ENCODE measurements around the gene ZSCAN30. TPM values are rescaled to one million over a fixed set of nuclear protein-coding genes. Genes with fewer than 3 reads are reported as not detected.
"Not testable (repeated sequence)": the region's sequence is repeated elsewhere in the genome, so short reads cannot be mapped to it uniquely, and the experiment has no call there.

The ZSCAN30 gene
- total and polyA plus RNA-seq, 9 donors = 14.7 to 37.3 (median 20.1) TPM

DNA sequence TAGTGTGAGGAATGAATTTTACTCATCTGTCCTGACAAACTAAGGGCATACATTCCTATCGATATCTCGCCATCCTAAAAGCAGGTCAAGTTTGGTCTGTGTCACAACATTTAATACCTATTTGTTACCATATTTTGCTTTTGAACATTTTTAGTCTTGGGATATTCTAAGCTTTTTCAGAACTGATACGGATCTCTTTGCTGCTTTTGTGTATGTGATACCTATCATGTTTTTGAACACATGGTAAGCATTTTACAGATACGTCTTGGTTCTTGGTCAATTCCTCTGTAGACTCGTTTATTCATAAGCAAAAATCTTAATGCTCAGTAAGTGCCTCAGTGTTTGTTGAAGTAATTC lies 48.6 kb downstream of the ZSCAN30 start:
- H3K9me3 ChIP-seq (replicated peaks; ENCODE audit: control insufficient read depth, low read depth, low read length) = no peaks in the 10 kb centered on the region
- DNase-seq = peak; percentile 41
- H3K4me1 ChIP-seq (ENCODE audit: control insufficient read depth, insufficient read depth, low read length) = peaks cover 5% of the 10 kb centered on the region
- no CpG with 5 or more reads among the region's 5 CpGs for WGBS (ENCODE audit: insufficient coverage)
- H3K27me3 ChIP-seq (ENCODE audit: control insufficient read depth, insufficient read depth, low read length) = no peaks in the 10 kb centered on the region
- peak overlapping the region; percentile 92 for H3K4me3 ChIP-seq (ENCODE audit: low read length)
- peak overlapping the region; percentile 98 for H3K27ac ChIP-seq (ENCODE audit: low read length)
- H3K36me3 ChIP-seq (ENCODE audit: control insufficient read depth, insufficient read depth, low read length) = peaks cover 31% of the 10 kb centered on the region

GRCh38 chr18:35240664-35241447 lies 49.2 kb downstream of the ZSCAN30 start, which contains the start of gene ZNF397:
Gene ZNF397 (plus strand): TSS chr18:35241034. CDS start chr18:35242471, 1,437 bp downstream.
- Histone ChIP-seq H3K27me3 (ENCODE audit: control insufficient read depth, insufficient read depth, low read length) (no peaks in the 10 kb centered on the region), H3K4me3 (ENCODE audit: low read length) (peak within 1 kb of the TSS; percentile 92), H3K27ac (ENCODE audit: low read length) (peak within 1 kb of the TSS; percentile 98), H3K36me3 (ENCODE audit: control insufficient read depth, insufficient read depth, low read length) (peaks cover 26% of the 10 kb centered on the region), H3K9me3 (replicated peaks; ENCODE audit: control insufficient read depth, low read depth, low read length) (no peaks in the 10 kb centered on the region), H3K4me1 (ENCODE audit: control insufficient read depth, insufficient read depth, low read length) (peaks cover 5% of the 10 kb centered on the region)
- DNase-seq = peak; percentile 99
- 1% methylated on average over 56 of the region's 60 CpGs for WGBS (ENCODE audit: insufficient coverage)

DNA sequence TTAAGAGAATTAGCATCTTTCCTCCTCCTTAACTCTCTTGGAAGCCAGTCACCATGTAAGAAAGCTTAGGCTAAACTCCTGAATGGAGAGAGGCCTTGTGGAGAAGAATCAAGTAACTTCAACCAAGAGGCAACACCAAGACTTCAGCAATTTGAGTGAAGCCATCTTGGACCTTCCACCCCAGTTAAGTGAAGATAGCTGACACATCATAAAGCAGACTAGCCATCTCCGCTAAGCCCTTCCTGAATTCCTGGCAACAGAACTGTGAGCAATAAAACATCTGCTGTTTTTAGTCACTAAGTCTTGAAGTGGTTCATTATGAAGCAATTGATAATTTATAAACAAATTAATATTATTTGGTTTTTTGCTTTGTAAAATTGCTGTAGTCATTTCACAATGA lies 50.7 kb downstream of the ZSCAN30 start:
- Histone ChIP-seq H3K4me1 (ENCODE audit: control insufficient read depth, insufficient read depth, low read length) (peaks cover 5% of the 10 kb centered on the region), H3K4me3 (ENCODE audit: low read length) (no peak overlapping the region), H3K9me3 (replicated peaks; ENCODE audit: control insufficient read depth, low read depth, low read length) (no peaks in the 10 kb centered on the region), H3K27ac (ENCODE audit: low read length) (no peak overlapping the region), H3K36me3 (ENCODE audit: control insufficient read depth, insufficient read depth, low read length) (peaks cover 17% of the 10 kb centered on the region), H3K27me3 (ENCODE audit: control insufficient read depth, insufficient read depth, low read length) (no peaks in the 10 kb centered on the region)
- no peak for DNase-seq
- WGBS (ENCODE audit: insufficient coverage) = no CpG with 5 or more reads among the region's 1 CpG

DNA sequence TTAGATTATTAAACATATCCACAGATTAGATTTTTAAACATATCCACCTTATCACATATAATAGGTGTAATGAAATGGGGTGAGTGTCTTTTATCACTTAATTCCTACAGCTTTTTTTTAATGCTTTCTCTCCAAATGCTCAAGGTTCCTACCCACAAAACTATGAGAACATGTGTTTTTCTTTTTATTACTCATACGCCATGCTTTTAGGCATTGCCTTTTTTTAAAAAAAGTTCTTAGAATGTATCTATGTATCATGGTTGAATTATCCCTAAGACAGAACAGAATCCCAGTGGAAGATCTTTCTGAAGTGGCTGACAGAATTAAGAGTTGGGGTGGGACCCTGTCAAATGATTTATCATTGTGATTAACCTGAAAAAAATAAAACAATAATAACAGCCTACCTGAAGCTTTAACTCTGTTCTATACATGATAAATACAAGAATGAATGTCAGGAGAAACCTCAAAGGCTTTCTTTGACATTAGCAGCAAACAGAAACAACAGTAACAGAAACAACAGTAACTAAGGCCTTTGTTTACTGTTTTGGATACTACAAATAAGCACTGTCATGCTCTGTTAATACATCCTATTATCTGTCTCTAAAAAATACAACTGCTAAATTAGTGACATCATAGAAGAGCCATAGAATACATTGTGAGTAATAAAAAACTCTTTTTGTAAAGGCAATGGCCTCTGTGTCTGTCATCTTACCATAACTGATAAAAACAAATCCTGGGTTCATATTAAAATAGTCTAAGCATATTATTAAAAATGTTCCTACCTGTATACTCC lies 53.3 kb downstream of the ZSCAN30 start:
- Histone ChIP-seq H3K27ac (ENCODE audit: low read length) (no peak overlapping the region), H3K4me3 (ENCODE audit: low read length) (no peak overlapping the region), H3K4me1 (ENCODE audit: control insufficient read depth, insufficient read depth, low read length) (peaks cover 2% of the 10 kb centered on the region), H3K27me3 (ENCODE audit: control insufficient read depth, insufficient read depth, low read length) (no peaks in the 10 kb centered on the region), H3K9me3 (replicated peaks; ENCODE audit: control insufficient read depth, low read depth, low read length) (no peaks in the 10 kb centered on the region), H3K36me3 (ENCODE audit: control insufficient read depth, insufficient read depth, low read length) (no peaks in the 10 kb centered on the region)
- no peak for DNase-seq
- WGBS (ENCODE audit: insufficient coverage) = no CpG with 5 or more reads among the region's 1 CpG

- no peak overlapping the region for H3K4me3 ChIP-seq (ENCODE audit: low read length)
- no peaks in the 10 kb centered on the region for H3K27me3 ChIP-seq (ENCODE audit: control insufficient read depth, insufficient read depth, low read length)
- no peak overlapping the region for H3K27ac ChIP-seq (ENCODE audit: low read length)
- no peaks in the 10 kb centered on the region for H3K9me3 ChIP-seq (replicated peaks; ENCODE audit: control insufficient read depth, low read depth, low read length)
- 0% methylated on average over 2 of the region's 6 CpGs for WGBS (ENCODE audit: insufficient coverage)
- no peaks in the 10 kb centered on the region for H3K36me3 ChIP-seq (ENCODE audit: control insufficient read depth, insufficient read depth, low read length)
- no peaks in the 10 kb centered on the region for H3K4me1 ChIP-seq (ENCODE audit: control insufficient read depth, insufficient read depth, low read length)
- peak; percentile 80 for DNase-seq
These were observed 59.0 kb downstream of the ZSCAN30 start for GRCh38 chr18:35231052-35231451.

- WGBS (ENCODE audit: insufficient coverage) = no CpG with 5 or more reads among the region's 1 CpG
- Histone ChIP-seq H3K27ac (ENCODE audit: low read length) (no peak overlapping the region), H3K9me3 (replicated peaks; ENCODE audit: control insufficient read depth, low read depth, low read length) (no peaks in the 10 kb centered on the region), H3K4me3 (ENCODE audit: low read length) (no peak overlapping the region), H3K27me3 (ENCODE audit: control insufficient read depth, insufficient read depth, low read length) (no peaks in the 10 kb centered on the region), H3K4me1 (ENCODE audit: control insufficient read depth, insufficient read depth, low read length) (no peaks in the 10 kb centered on the region), H3K36me3 (ENCODE audit: control insufficient read depth, insufficient read depth, low read length) (no peaks in the 10 kb centered on the region)
- peak; percentile 9 for DNase-seq
These were observed 62.8 kb downstream of the ZSCAN30 start for GRCh38 chr18:35227254-35227653.

DNA sequence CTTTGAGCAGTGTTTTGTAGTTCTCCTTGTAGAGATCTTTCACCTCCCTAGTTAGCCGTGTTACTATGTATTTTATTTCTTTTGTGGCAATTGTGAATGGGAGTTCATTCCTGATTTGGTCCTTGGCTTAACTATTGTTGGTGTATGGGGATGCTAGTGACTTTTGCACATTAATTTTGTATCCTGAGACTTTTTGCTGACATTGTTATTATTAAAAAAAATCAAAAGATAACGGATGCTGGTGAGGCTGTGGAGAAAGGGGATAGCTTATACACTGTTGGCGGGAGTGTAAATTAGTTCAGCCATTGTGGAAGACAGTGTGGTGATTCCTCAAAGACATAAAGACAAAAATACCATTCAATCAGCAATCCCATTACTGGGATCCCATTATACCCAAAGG lies 66.2 kb downstream of the ZSCAN30 start:
- no peak for DNase-seq
- Histone ChIP-seq H3K4me3 (ENCODE audit: low read length) (no peak overlapping the region), H3K4me1 (ENCODE audit: control insufficient read depth, insufficient read depth, low read length) (no peaks in the 10 kb centered on the region), H3K27me3 (ENCODE audit: control insufficient read depth, insufficient read depth, low read length) (no peaks in the 10 kb centered on the region), H3K36me3 (ENCODE audit: control insufficient read depth, insufficient read depth, low read length) (no peaks in the 10 kb centered on the region), H3K9me3 (replicated peaks; ENCODE audit: control insufficient read depth, low read depth, low read length) (no peaks in the 10 kb centered on the region), H3K27ac (ENCODE audit: low read length) (no peak overlapping the region)
- no CpG with 5 or more reads among the region's 3 CpGs for WGBS (ENCODE audit: insufficient coverage)

GRCh38 chr18:35220424-35220823 lies 69.6 kb downstream of the ZSCAN30 start:
- H3K27ac ChIP-seq (ENCODE audit: low read length) = no peak overlapping the region
- 65% methylated on average over 6 of the region's 6 CpGs for WGBS (ENCODE audit: insufficient coverage)
- no peak for DNase-seq

DNA sequence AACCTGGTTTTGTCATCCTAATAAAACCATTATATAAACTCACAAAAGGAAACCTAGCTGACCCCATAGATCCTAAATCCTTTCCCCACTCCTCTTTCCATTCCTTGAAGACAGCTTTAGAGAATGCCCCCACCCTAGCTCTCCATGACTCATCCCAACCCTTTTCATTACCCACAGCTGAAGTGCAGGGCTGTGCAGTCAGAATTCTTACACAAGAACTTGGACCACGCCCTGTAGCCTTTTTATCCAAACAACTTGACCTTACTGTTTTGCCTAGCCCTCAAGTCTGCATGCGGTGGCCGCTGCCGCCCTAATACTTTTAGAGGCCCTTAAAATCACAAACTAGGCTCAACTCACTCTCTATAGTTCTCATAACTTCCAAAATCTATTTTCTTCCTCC lies 70.7 kb downstream of the ZSCAN30 start:
- not testable (repeated sequence) for H3K27me3 ChIP-seq (ENCODE audit: control insufficient read depth, insufficient read depth, low read length); H3K36me3 ChIP-seq (ENCODE audit: control insufficient read depth, insufficient read depth, low read length); H3K4me1 ChIP-seq (ENCODE audit: control insufficient read depth, insufficient read depth, low read length); DNase-seq; H3K9me3 ChIP-seq (replicated peaks; ENCODE audit: control insufficient read depth, low read depth, low read length); H3K27ac ChIP-seq (ENCODE audit: low read length); H3K4me3 ChIP-seq (ENCODE audit: low read length)
- WGBS (ENCODE audit: insufficient coverage) = 90% methylated on average over 4 of the region's 4 CpGs

More at GRCh38 chr18:35220424-35220823, 69.6 kb downstream of the ZSCAN30 start:
- no peak overlapping the region for H3K4me3 ChIP-seq (ENCODE audit: low read length)
- H3K4me1 ChIP-seq (ENCODE audit: control insufficient read depth, insufficient read depth, low read length) = no peaks in the 10 kb centered on the region
- H3K36me3 ChIP-seq (ENCODE audit: control insufficient read depth, insufficient read depth, low read length) = no peaks in the 10 kb centered on the region
- no peaks in the 10 kb centered on the region for H3K27me3 ChIP-seq (ENCODE audit: control insufficient read depth, insufficient read depth, low read length)
- H3K9me3 ChIP-seq (replicated peaks; ENCODE audit: control insufficient read depth, low read depth, low read length) = no peaks in the 10 kb centered on the region

DNA sequence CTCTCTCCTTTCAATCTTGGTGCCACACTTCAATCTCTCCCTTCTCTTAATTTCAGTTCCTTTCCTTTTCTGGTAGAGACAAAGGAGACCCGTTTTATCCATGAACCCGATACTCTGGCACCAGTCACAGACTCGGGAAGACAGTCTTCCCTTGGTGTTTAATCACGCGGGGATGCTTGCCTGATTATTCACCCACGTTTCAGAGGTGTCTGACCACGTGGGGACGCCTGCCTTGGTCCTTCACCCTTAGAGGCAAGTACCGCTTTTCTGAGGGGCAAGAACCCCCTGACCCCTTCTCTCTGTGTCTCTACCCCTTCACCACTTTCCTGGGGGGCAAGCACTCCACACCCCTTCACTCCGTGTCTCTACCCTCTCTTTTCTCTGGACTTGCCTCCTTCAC lies 73.4 kb downstream of the ZSCAN30 start:
- not testable (repeated sequence) for H3K4me1 ChIP-seq (ENCODE audit: control insufficient read depth, insufficient read depth, low read length); H3K36me3 ChIP-seq (ENCODE audit: control insufficient read depth, insufficient read depth, low read length); DNase-seq; H3K4me3 ChIP-seq (ENCODE audit: low read length); H3K27me3 ChIP-seq (ENCODE audit: control insufficient read depth, insufficient read depth, low read length); H3K9me3 ChIP-seq (replicated peaks; ENCODE audit: control insufficient read depth, low read depth, low read length); H3K27ac ChIP-seq (ENCODE audit: low read length)
- WGBS (ENCODE audit: insufficient coverage) = 81% methylated on average over 10 of the region's 10 CpGs

All from muscle of leg (tissue), 11 donors.